Activated CD8-positive, alpha-beta memory T cell treated with anti-CD3 and anti-CD28 coated beads, Interleukin-2, amount 50 U/mL, for 4 hours (primary cell): ENCODE results near the gene WNK2.

Source experiments
- DNase-seq: peaks from one replicate; pipeline ENCODE4 v3.0.0-alpha.2; 2020

Gene WNK2

GRCh38 chr9:93164085-93164484, 19.9 kb upstream of the WNK2 start:
- DNase-seq, result no peak

GRCh38 chr9:93166699-93167098, 17.2 kb upstream of the WNK2 start:
- no peak for DNase-seq

- no peak for DNase-seq
Measured at GRCh38 chr9:93167185-93167584, 16.8 kb upstream of the WNK2 start.

- no peak for DNase-seq
Measured at GRCh38 chr9:93167838-93168237, 16.1 kb upstream of the WNK2 start.

GRCh38 chr9:93168581-93168980, 15.4 kb upstream of the WNK2 start:
- DNase-seq, result no peak

- DNase-seq, result no peak
Measured at GRCh38 chr9:93169444-93169843, 14.5 kb upstream of the WNK2 start.

- no peak for DNase-seq
Measured at GRCh38 chr9:93170571-93170970, 13.4 kb upstream of the WNK2 start.

- DNase-seq, result no peak
Measured at GRCh38 chr9:93171261-93171990, 12.5 kb upstream of the WNK2 start.

GRCh38 chr9:93172666-93173364, 11.1 kb upstream of the WNK2 start:
- no peak for DNase-seq

GRCh38 chr9:93173365-93174051, 10.4 kb upstream of the WNK2 start:
- no peak for DNase-seq

- DNase-seq, result no peak
Measured at GRCh38 chr9:93174976-93175375, 9.0 kb upstream of the WNK2 start.

GRCh38 chr9:93177676-93178075, 6.3 kb upstream of the WNK2 start:
- DNase-seq, result no peak

- DNase-seq, result no peak
Measured at GRCh38 chr9:93178851-93179786, 4.8 kb upstream of the WNK2 start.

GRCh38 chr9:93180938-93181337, 3.0 kb upstream of the WNK2 start:
- no peak for DNase-seq

GRCh38 chr9:93181672-93182435, 2.1 kb upstream of the WNK2 start:
- no peak for DNase-seq

GRCh38 chr9:93182572-93182971, 1.4 kb upstream of the WNK2 start:
- DNase-seq, result no peak

- DNase-seq, result no peak
Measured at GRCh38 chr9:93183131-93183662, 742 bp upstream of the WNK2 start.

GRCh38 chr9:93184432-93185265, 710 bp downstream of the WNK2 start:
- no peak for DNase-seq

GRCh38 chr9:93185266-93186214, 1.6 kb downstream of the WNK2 start:
- no peak for DNase-seq
